ENCODE measurements around the gene C1QTNF3.

DNA sequence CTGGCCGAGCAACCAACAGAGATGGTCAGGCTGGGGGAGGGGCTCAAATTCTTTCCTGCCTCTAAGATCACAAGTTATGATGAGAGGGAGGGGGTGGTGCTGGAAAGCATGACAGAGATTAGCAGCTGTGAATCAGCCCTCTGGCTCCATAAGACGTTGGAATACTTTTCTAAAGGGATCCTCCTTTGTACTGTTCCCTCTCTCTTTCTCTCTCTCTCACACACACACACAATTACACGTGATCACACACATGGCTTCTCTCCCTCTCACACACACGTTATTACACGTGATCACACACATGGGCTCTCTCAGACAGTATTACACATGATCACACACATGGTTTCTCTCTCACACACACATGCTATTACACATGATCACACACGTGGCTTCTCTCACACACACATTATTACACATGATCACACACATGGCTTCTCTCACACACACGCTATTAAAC is 58.3 kb downstream of the C1QTNF3 start, which contains the start of gene SLC45A2:
- no peak for TF ChIP-seq POLR2A (IDR thresholded peaks at IDR 0.05)
- TF ChIP-seq, protein P1, sequence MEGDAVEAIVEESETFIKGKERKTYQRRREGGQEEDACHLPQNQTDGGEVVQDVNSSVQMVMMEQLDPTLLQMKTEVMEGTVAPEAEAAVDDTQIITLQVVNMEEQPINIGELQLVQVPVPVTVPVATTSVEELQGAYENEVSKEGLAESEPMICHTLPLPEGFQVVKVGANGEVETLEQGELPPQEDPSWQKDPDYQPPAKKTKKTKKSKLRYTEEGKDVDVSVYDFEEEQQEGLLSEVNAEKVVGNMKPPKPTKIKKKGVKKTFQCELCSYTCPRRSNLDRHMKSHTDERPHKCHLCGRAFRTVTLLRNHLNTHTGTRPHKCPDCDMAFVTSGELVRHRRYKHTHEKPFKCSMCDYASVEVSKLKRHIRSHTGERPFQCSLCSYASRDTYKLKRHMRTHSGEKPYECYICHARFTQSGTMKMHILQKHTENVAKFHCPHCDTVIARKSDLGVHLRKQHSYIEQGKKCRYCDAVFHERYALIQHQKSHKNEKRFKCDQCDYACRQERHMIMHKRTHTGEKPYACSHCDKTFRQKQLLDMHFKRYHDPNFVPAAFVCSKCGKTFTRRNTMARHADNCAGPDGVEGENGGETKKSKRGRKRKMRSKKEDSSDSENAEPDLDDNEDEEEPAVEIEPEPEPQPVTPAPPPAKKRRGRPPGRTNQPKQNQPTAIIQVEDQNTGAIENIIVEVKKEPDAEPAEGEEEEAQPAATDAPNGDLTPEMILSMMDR (IDR thresholded peaks at IDR 0.05): no peak
- TF ChIP-seq POLR2AphosphoS5 (IDR thresholded peaks at IDR 0.05): no peak
